Measurements from ENCODE around the gene HHLA2. TPM values are rescaled to one million over a fixed set of nuclear protein-coding genes. Genes with fewer than 3 reads are reported as not detected.
A peak's percentile ranks its signal among the peaks of the same experiment; 100 is the strongest.

Gene HHLA2
- total and polyA plus RNA-seq, 2 of the 8 experiments (the other 6 are each of a cell fraction or from before 2014, with no cell fraction given): not detected

- H3K27me3 ChIP-seq (replicated peaks in 1 of 4; ENCODE audit: control insufficient read depth in 3 of 4, extremely low read depth in 1 of 4, insufficient read depth in 3 of 4, low read length in 3 of 4): no peaks in the 10 kb centered on the region
- no peak overlapping the region for H3K4me3 ChIP-seq (ENCODE audit: extremely low read depth in 1 of 4, insufficient read depth in 2 of 4, low read depth in 3 of 4, low read length in 4 of 4)
- no peaks in the 10 kb centered on the region for H3K79me2 ChIP-seq (ENCODE audit: control insufficient read depth in 1 of 2, insufficient read depth in 2 of 2, low read length in 2 of 2)
- FAIRE-seq (no peak), DNase-seq (ENCODE audit: low read depth in 1 of 2, low spot score in 2 of 2) (no peak)
- H4K8ac ChIP-seq (ENCODE audit: extremely low read depth, insufficient read depth, low read length): no peak overlapping the region
- no peak overlapping the region for H2BK15ac ChIP-seq (ENCODE audit: low read length)
- no peak overlapping the region for H3K18ac ChIP-seq (ENCODE audit: extremely low read depth, low read length)
- H2BK5ac ChIP-seq (ENCODE audit: low read depth, low read length): no peak overlapping the region
- H3K9ac ChIP-seq (replicated peaks in 1 of 4; ENCODE audit: extremely low read depth in 1 of 4, low read depth in 3 of 4, low read length in 3 of 4): peak overlapping the region in 1 of 4 experiments; percentile 8; a peak in 1 of 7 replicates
- no peak overlapping the region for H2BK120ac ChIP-seq (replicated peaks; ENCODE audit: low read depth, low read length)
- POLR2A ChIA-PET (ENCODE audit: partially characterized antibody): no interaction called here
- H4K20me1 ChIP-seq (replicated peaks in 1 of 2; ENCODE audit: control insufficient read depth in 1 of 2, insufficient read depth in 2 of 2, low read length in 2 of 2): no peaks in the 10 kb centered on the region
- H2BK12ac ChIP-seq (ENCODE audit: low read depth, low read length): no peak overlapping the region
- H2AK5ac ChIP-seq (ENCODE audit: low read depth, low read length): no peak overlapping the region
- H3K14ac ChIP-seq (ENCODE audit: insufficient read length): no peak overlapping the region
- H3K4me1 ChIP-seq (replicated peaks in 1 of 4; ENCODE audit: control insufficient read depth in 3 of 4, insufficient read depth in 4 of 4, low read length in 3 of 4): no peaks in the 10 kb centered on the region
- CTCF ChIA-PET (ENCODE audit: partially characterized antibody): no interaction called here
- no peak overlapping the region for H2AFZ ChIP-seq (ENCODE audit: low read length)
- no peak for TF ChIP-seq KDM4A (IDR thresholded peaks at IDR 0.05; ENCODE audit: low read depth, low read length, severe bottlenecking)
- no peak for TF ChIP-seq ZNF274 (IDR thresholded peaks at IDR 0.05; ENCODE audit: borderline replicate concordance, extremely low read depth, low read length)
- no peak for TF ChIP-seq SAP30 (IDR thresholded peaks at IDR 0.05; ENCODE audit: insufficient read depth, insufficient replicate concordance, low read length)
- TF ChIP-seq CEBPB (IDR thresholded peaks at IDR 0.05; ENCODE audit: low read depth, low read length): no peak
- TF ChIP-seq KDM1A (IDR thresholded peaks at IDR 0.05; ENCODE audit: borderline replicate concordance, low read length): no peak
- TF ChIP-seq EZH2 (IDR thresholded peaks at IDR 0.05; ENCODE audit: low read depth, low read length, severe bottlenecking): no peak
- no peak for TF ChIP-seq NRF1 (IDR thresholded peaks at IDR 0.05; ENCODE audit: low read depth, low read length)
- no peak for TF ChIP-seq KDM5A (IDR thresholded peaks at IDR 0.05; ENCODE audit: low read length)
- TF ChIP-seq FOSL1 (IDR thresholded peaks at IDR 0.05; ENCODE audit: insufficient read depth, low read depth, low read length): no peak
- no peak for TF ChIP-seq BACH1 (IDR thresholded peaks at IDR 0.05; ENCODE audit: low read length)
- TF ChIP-seq MAX (IDR thresholded peaks at IDR 0.05): no peak
- no peak for TF ChIP-seq JUND (IDR thresholded peaks at IDR 0.05; ENCODE audit: low read length)
- TF ChIP-seq YY1 (IDR thresholded peaks at IDR 0.05; ENCODE audit: low read depth, low read length): no peak
- TF ChIP-seq CREB1 (IDR thresholded peaks at IDR 0.05): no peak
- no peak for TF ChIP-seq GTF2F1 (IDR thresholded peaks at IDR 0.05; ENCODE audit: borderline replicate concordance, low read depth, low read length)
- no peak overlapping the region for H4K5ac ChIP-seq (ENCODE audit: insufficient read length, low read depth, low read length)
- no peak overlapping the region for H3K23ac ChIP-seq (ENCODE audit: insufficient read length)
- no peak overlapping the region for H3K4ac ChIP-seq (replicated peaks; ENCODE audit: insufficient read length, low read depth, low read length)
- H3K9me3 ChIP-seq (ENCODE audit: insufficient read depth in 2 of 2, low read depth in 1 of 2, low read length in 1 of 2): peaks cover 8 to 9% of the 10 kb centered on the region in 2 experiments; a peak in 3 of 4 replicates
- H3K56ac ChIP-seq (replicated peaks; ENCODE audit: insufficient read length, low read depth, low read length): no peak overlapping the region
- H4K91ac ChIP-seq (replicated peaks; ENCODE audit: insufficient read length, low read length): no peak overlapping the region
- H3K79me1 ChIP-seq (ENCODE audit: low read depth, low read length): no peaks in the 10 kb centered on the region
- H3K27ac ChIP-seq (ENCODE audit: low read depth, low read length): no peak overlapping the region
- H2BK20ac ChIP-seq (ENCODE audit: low read length): no peak overlapping the region
- WGBS, 2 experiments (ENCODE audit: extremely low coverage in 1 of 2, insufficient coverage in 1 of 2, insufficient read length in 1 of 2, insufficient replicate concordance in 2 of 2, low coverage in 1 of 2, low lambda C conversion rate in 2 of 2, missing lambda C conversion rate in 1 of 2): 91% methylated on average over 2 of the region's 2 CpGs; no CpG with 5 or more reads in 1 of the 2 experiments
- no peaks in the 10 kb centered on the region for H3K23me2 ChIP-seq (ENCODE audit: low read depth, low read length)
- no peak overlapping the region for H3K4me2 ChIP-seq (ENCODE audit: insufficient read depth in 1 of 2, low read depth in 2 of 2, low read length in 2 of 2)
- H3K36me3 ChIP-seq (ENCODE audit: control insufficient read depth in 2 of 4, insufficient read depth in 4 of 4, low read length in 3 of 4): no peaks in the 10 kb centered on the region; a peak in 1 of 8 replicates
Observed at GRCh38 chr3:108283989-108284388, 12.4 kb upstream of the HHLA2 start.
